Activated CD4-positive, alpha-beta T cell treated with anti-CD3 and anti-CD28 coated beads for 24 hours (primary cell): ENCODE measurements around the gene VPS4A.

ENCODE experiments used
- DNase-seq, 2 donors: peaks; one replicate each; pipeline ENCODE4 v3.0.0-alpha.2; 2020; ENCODE audit warnings: low read depth in 2 of 2

The VPS4A gene

DNA sequence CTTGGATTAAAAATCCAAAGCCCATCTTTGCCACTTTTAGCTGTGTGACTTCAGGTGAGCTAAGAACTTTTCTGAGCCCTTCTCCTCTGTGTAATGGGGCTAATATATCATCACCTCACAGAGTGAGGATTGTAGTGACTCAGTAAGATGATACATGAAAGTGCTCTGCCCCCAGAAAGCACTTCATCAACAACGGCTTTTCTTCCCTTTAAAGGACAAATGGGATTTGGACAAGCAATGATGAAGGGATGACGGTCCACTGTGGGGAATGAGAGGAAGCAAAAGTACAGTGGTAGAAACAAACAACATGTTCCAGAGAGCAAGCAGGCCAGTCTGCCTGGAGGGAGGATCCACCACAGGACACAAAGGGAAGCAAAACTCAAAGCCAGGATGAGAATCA lies 54.8 kb downstream of the VPS4A start:
- DNase-seq = no peak

DNA sequence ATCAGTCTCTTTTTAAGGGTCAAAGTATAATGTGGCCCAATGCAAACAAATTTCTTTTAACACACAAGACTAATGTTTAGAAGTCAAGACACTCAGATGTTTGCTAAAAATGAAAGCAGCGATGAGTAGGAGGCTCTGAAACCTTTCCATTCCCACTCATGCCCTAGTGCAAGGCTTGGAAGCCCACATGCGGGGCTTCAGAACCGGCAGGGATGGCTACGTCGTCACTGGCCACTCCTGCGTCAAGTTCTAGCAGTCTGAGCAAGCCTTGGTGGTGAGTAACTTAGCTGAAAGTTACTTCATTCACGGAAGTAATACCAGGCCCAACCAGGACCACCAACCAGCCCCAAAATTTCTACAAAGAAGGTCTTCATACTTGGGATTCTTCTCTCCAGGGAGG lies 55.3 kb downstream of the VPS4A start:
- no peak for DNase-seq

DNA sequence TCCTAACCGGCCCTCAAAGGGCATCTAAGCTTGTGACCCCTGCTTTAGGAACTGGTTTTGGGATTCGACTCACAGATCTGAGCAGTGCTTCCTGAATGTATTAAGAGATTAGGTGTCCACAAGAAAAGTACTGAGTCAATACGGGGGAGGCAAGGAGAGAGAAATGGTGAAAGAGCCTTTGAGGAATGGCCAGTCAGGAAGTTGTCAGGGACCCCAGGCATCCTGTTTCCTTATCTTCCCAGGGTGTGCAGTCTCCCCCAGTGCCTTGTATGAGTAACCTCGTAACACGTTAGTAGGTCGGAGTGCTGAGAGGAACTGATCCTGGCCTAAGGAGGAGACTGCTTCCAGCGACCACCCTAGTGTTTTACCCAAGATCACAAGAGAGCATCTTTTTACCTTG lies 56.8 kb downstream of the VPS4A start:
- no peak for DNase-seq

- no peak for DNase-seq
These were observed 57.7 kb downstream of the VPS4A start for GRCh38 chr16:69368866-69369265.

- no peak for DNase-seq
These were observed 60.4 kb downstream of the VPS4A start for GRCh38 chr16:69371564-69371963.

DNA sequence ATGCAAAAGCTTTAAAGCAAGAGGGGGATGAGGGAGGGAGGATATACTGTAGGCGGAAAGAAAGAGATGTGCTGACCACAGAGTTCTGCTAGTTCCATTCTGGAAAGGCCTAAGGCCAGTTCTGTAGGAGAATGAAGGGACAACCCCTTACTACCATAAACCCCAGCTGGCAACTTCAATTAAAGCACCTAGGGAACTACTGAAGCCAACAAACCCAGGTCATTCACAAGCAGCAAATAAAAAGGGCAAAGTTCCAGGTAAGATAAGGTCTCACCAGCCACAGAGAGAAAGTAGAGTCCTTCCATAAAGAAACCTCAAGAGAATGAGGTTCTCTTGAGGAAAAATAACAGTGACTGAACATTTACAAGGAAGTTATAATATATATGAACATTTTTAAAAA lies 61.9 kb downstream of the VPS4A start:
- no peak for DNase-seq
